ENCODE data around the gene BMP8A. TPM values are rescaled to one million over a fixed set of nuclear protein-coding genes. Genes with fewer than 3 reads are reported as not detected.

Gene BMP8A
- total and polyA plus RNA-seq, 9 of the 15 experiments (the other 6 are each of a cell fraction or from before 2014, with no cell fraction given): 0.05 to 0.31 TPM; not detected in 7

DNA sequence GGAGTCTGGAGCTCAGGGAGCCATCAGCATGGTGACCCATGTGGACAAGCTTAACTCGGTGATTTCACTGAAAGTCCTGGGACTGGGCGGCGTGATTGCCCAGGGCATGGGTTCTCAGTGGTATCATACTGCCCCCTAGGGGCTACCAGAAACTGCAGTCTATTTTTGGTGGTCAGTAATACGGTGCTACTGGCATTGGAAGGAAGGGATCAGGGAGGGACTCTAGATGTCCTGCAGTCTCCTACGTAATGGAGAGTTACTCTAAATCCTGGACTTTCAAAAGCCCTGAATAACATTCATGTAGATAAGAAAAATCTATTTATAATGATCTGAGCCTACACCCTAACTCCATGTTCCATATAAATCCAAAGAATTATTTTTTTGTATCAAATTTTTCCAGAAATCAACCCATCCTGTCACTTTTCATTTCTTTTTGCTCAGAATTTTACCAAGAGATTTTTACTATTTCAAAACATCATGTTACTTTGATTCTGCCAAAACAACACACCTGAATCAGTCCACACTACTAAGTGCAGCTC, 47.9 kb downstream of the BMP8A start (continued):
- TF ChIP-seq, protein P1, sequence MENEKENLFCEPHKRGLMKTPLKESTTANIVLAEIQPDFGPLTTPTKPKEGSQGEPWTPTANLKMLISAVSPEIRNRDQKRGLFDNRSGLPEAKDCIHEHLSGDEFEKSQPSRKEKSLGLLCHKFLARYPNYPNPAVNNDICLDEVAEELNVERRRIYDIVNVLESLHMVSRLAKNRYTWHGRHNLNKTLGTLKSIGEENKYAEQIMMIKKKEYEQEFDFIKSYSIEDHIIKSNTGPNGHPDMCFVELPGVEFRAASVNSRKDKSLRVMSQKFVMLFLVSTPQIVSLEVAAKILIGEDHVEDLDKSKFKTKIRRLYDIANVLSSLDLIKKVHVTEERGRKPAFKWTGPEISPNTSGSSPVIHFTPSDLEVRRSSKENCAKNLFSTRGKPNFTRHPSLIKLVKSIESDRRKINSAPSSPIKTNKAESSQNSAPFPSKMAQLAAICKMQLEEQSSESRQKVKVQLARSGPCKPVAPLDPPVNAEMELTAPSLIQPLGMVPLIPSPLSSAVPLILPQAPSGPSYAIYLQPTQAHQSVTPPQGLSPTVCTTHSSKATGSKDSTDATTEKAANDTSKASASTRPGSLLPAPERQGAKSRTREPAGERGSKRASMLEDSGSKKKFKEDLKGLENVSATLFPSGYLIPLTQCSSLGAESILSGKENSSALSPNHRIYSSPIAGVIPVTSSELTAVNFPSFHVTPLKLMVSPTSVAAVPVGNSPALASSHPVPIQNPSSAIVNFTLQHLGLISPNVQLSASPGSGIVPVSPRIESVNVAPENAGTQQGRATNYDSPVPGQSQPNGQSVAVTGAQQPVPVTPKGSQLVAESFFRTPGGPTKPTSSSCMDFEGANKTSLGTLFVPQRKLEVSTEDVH (IDR thresholded peaks at IDR 0.05; ENCODE audit: low read depth, partially characterized antibody): no peak
- TF ChIP-seq, protein P2, sequence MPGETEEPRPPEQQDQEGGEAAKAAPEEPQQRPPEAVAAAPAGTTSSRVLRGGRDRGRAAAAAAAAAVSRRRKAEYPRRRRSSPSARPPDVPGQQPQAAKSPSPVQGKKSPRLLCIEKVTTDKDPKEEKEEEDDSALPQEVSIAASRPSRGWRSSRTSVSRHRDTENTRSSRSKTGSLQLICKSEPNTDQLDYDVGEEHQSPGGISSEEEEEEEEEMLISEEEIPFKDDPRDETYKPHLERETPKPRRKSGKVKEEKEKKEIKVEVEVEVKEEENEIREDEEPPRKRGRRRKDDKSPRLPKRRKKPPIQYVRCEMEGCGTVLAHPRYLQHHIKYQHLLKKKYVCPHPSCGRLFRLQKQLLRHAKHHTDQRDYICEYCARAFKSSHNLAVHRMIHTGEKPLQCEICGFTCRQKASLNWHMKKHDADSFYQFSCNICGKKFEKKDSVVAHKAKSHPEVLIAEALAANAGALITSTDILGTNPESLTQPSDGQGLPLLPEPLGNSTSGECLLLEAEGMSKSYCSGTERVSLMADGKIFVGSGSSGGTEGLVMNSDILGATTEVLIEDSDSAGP (CRISPR knock-in tag; IDR thresholded peaks at IDR 0.05): no peak

DNA sequence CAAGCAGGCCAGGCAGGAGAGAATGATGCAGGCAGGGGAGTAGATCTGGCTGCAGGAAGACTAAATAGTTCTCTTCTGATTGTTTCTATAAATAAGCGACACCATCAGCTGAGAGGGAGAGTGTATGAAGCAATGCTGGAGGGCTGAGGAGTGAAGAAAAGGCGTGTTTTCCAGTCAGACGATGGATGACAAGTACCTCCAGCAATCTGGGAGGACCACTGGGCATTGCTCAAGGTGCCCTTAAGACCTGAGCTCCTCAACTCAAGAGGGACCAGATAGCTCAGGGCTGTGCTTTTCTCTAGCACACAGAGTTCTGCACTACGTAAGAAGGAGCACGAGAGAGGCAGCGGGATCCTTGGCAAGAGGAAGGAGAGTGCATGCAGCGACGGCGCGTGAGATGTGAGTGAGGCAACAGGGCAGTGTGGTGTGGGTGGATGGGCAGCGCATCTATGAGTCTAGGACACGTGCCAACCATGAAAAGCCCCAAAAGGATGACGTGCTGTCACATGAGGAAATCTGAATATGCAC, 49.1 kb downstream of the BMP8A start:
- no TSS peak for BruUV-seq (replicated peaks)
- intact Hi-C loops (cut with micrococcal nuclease): no loop called here
- no peak for TF ChIP-seq ZNF76 (CRISPR knock-in tag; IDR thresholded peaks at IDR 0.05; ENCODE audit: borderline replicate concordance)
- TF ChIP-seq DMBX1 (CRISPR knock-in tag; IDR thresholded peaks at IDR 0.05; ENCODE audit: borderline replicate concordance): no peak
- TF ChIP-seq, protein P3, sequence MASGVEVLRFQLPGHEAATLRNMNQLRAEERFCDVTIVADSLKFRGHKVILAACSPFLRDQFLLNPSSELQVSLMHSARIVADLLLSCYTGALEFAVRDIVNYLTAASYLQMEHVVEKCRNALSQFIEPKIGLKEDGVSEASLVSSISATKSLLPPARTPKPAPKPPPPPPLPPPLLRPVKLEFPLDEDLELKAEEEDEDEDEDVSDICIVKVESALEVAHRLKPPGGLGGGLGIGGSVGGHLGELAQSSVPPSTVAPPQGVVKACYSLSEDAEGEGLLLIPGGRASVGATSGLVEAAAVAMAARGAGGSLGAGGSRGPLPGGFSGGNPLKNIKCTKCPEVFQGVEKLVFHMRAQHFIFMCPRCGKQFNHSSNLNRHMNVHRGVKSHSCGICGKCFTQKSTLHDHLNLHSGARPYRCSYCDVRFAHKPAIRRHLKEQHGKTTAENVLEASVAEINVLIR (CRISPR knock-in tag; IDR thresholded peaks at IDR 0.05): no peak
- TF ChIP-seq, protein P2 (CRISPR knock-in tag; IDR thresholded peaks at IDR 0.05): no peak
- TF ChIP-seq ZC3H11A (IDR thresholded peaks at IDR 0.05; ENCODE audit: low read depth, low read length): no peak
- TF ChIP-seq FOSL1 (tag; conservative IDR thresholded peaks at IDR 0.05): no peak
- TF ChIP-seq FOXJ2 (tag; IDR thresholded peaks at IDR 0.05): no peak
- TF ChIP-seq NFATC3 (IDR thresholded peaks at IDR 0.05): no peak
- TF ChIP-seq ZNF584 (CRISPR knock-in tag; IDR thresholded peaks at IDR 0.05; ENCODE audit: low read depth): no peak
- TF ChIP-seq STAT5B (CRISPR knock-in tag; IDR thresholded peaks at IDR 0.05): no peak
- TF ChIP-seq POLR2AphosphoS2 (IDR thresholded peaks at IDR 0.05; ENCODE audit: low read length): no peak
- TF ChIP-seq PPARD (CRISPR knock-in tag; IDR thresholded peaks at IDR 0.05): no peak

More for the DNA sequence above, 49.1 kb downstream of the BMP8A start:
- Histone ChIP-seq H3K36me3 (ENCODE audit: control insufficient read depth, insufficient read depth, low read length) (no peaks in the 10 kb centered on the region), H2AFZ (ENCODE audit: low read depth, low read length) (no peak overlapping the region), H3K9me3 (replicated peaks; ENCODE audit: control insufficient read depth, insufficient read depth, low read depth, low read length) (no peaks in the 10 kb centered on the region), H4K20me1 (replicated peaks; ENCODE audit: control insufficient read depth, insufficient read depth, low read length) (0 out of 2 replicates have a peak, but pooled peaks cover 6% of the 10 kb centered on the region), H3K4me1 (replicated peaks in 1 of 2; ENCODE audit: control insufficient read depth in 2 of 2, insufficient read depth in 2 of 2, low read length in 2 of 2) (no peaks in the 10 kb centered on the region), H3K4me2 (ENCODE audit: insufficient read depth, low read length) (no peak overlapping the region), H3K9ac (ENCODE audit: insufficient read depth in 1 of 2, low read depth in 2 of 2, low read length in 2 of 2) (peak overlapping the region in 1 of 2 experiments; percentile 52; a peak in 1 of 4 replicates), H3K4me3 (no peak overlapping the region), H3K27me3 (ENCODE audit: control insufficient read depth in 2 of 2, insufficient read depth in 2 of 2, low read length in 2 of 2) (no peaks in the 10 kb centered on the region), H3K9me1 (ENCODE audit: control insufficient read depth, insufficient read depth, low read length) (no peaks in the 10 kb centered on the region), H3K79me2 (ENCODE audit: control insufficient read depth, insufficient read depth, low read length) (no peaks in the 10 kb centered on the region), H3K27ac (ENCODE audit: extremely low read depth, low read depth, low read length) (no peak overlapping the region)
- DNase-seq (ENCODE audit: extremely low read depth in 1 of 4, low spot score in 3 of 4): no peak
- ChIA-PET CTCF (ENCODE audit: low intra/inter-chr PET ratio) (interaction anchor here (1.1 kb wide), 1 partner anchor 273 kb away, joined by 3 read pairs; no protein-coding TSS in a partner anchor), POLR2A (interaction anchor here (0.6 to 1.1 kb wide), 3 partner anchors 35 to 433 kb away, joined by 3 to 4 read pairs (median 3); no protein-coding TSS in a partner anchor)
- WGBS (ENCODE audit: insufficient coverage, low coverage, missing lambda C conversion rate): 55% methylated on average over 13 of the region's 13 CpGs
- ATAC-seq: no peak
- in situ Hi-C loops (cut with MboI): no loop called here
- no peak for FAIRE-seq

Measured in K562 (cell line).